Measurements from ENCODE around the gene PALLD.

Gene PALLD

GRCh38 chr4:168594121-168594520 is 97.3 kb downstream of the PALLD start:
- DNase-seq, result no peak

- DNase-seq, result no peak
These were observed 101.3 kb downstream of the PALLD start for GRCh38 chr4:168598191-168598590.

GRCh38 chr4:168600796-168601583 is 104.1 kb downstream of the PALLD start:
- DNase-seq, result no peak

GRCh38 chr4:168601899-168602298 is 105.0 kb downstream of the PALLD start:
- no peak for DNase-seq

GRCh38 chr4:168604496-168605373 is 107.9 kb downstream of the PALLD start:
- no peak for DNase-seq

GRCh38 chr4:168605411-168605810 is 108.6 kb downstream of the PALLD start:
- no peak for DNase-seq

- no peak for DNase-seq
These were observed 110.4 kb downstream of the PALLD start for GRCh38 chr4:168607215-168607614.

GRCh38 chr4:168608771-168609170 is 111.9 kb downstream of the PALLD start:
- no peak for DNase-seq

- DNase-seq, result no peak
These were observed 112.5 kb downstream of the PALLD start for GRCh38 chr4:168609369-168609768.

GRCh38 chr4:168610911-168611530 is 114.2 kb downstream of the PALLD start:
- DNase-seq, result no peak

- no peak for DNase-seq
These were observed 115.7 kb downstream of the PALLD start for GRCh38 chr4:168612450-168613135.

GRCh38 chr4:168613869-168614268 is 117.0 kb downstream of the PALLD start:
- no peak for DNase-seq

GRCh38 chr4:168614281-168615057 is 117.6 kb downstream of the PALLD start:
- no peak for DNase-seq

GRCh38 chr4:168615294-168616065 is 118.6 kb downstream of the PALLD start:
- DNase-seq, result no peak

- no peak for DNase-seq
These were observed 121.9 kb downstream of the PALLD start for GRCh38 chr4:168618577-168619265.

GRCh38 chr4:168619266-168619631 is 122.4 kb downstream of the PALLD start:
- no peak for DNase-seq

- DNase-seq, result no peak
These were observed 125.1 kb downstream of the PALLD start for GRCh38 chr4:168621806-168622589.

GRCh38 chr4:168622600-168622999 is 125.7 kb downstream of the PALLD start:
- no peak for DNase-seq

GRCh38 chr4:168623011-168623410 is 126.2 kb downstream of the PALLD start:
- no peak for DNase-seq

GRCh38 chr4:168623484-168623883 is 126.6 kb downstream of the PALLD start:
- no peak for DNase-seq
